Measurements from ENCODE around the gene MED25.
A peak's percentile ranks its signal among the peaks of the same experiment; 100 is the strongest.

- TF ChIP-seq, protein P1, sequence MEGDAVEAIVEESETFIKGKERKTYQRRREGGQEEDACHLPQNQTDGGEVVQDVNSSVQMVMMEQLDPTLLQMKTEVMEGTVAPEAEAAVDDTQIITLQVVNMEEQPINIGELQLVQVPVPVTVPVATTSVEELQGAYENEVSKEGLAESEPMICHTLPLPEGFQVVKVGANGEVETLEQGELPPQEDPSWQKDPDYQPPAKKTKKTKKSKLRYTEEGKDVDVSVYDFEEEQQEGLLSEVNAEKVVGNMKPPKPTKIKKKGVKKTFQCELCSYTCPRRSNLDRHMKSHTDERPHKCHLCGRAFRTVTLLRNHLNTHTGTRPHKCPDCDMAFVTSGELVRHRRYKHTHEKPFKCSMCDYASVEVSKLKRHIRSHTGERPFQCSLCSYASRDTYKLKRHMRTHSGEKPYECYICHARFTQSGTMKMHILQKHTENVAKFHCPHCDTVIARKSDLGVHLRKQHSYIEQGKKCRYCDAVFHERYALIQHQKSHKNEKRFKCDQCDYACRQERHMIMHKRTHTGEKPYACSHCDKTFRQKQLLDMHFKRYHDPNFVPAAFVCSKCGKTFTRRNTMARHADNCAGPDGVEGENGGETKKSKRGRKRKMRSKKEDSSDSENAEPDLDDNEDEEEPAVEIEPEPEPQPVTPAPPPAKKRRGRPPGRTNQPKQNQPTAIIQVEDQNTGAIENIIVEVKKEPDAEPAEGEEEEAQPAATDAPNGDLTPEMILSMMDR (IDR thresholded peaks at IDR 0.05): no peak
- peak; percentile 83 to 87 for TF ChIP-seq POLR2A (IDR thresholded peaks at IDR 0.05)
These were observed 59.2 kb downstream of the MED25 start, which contains the start of the genes AKT1S1 and TBC1D17 for GRCh38 chr19:49877020-49877878.

Data from Peyer's patch (tissue), 4 donors.